Heart left ventricle (tissue), 16 donors: ENCODE data around the gene LAD1. TPM values are rescaled to one million over a fixed set of nuclear protein-coding genes. Genes with fewer than 3 reads are reported as not detected.

Source experiments
- ATAC-seq, 4 donors: fragments of 200-7000 bp; cut with Tn5 transposase; one replicate each; pipeline ENCODE4 v1.9.1; 2020 to 2022; ENCODE audit warnings: moderate library complexity in 4 of 4, mild to moderate bottlenecking in 3 of 4, moderate number of reproducible peaks in 1 of 4
- DNase-seq, 5 donors: peaks; one replicate each; pipeline ENCODE4 v3.0.0-alpha.2; 2020
- H3K27ac ChIP-seq, 12 donors: fragments of 200-600 bp; sonication (generic) in 4 of 12; one replicate each; pipeline versions ENCODE4 v1.5.0 to v1.8.0; 2016 to 2022; ENCODE audit warnings: mild to moderate bottlenecking in 2 of 12
- H3K27me3 ChIP-seq, 9 donors: fragments of 200-600 bp; sonication (generic) in 2 of 9; one replicate each; pipeline versions ENCODE4 v1.5.1 to v1.8.0; 2016 to 2022; ENCODE audit warnings: mild to moderate bottlenecking in 3 of 9
- H3K36me3 ChIP-seq, 9 donors: fragments of 200-600 bp; sonication (generic) in 2 of 9; one replicate each; pipeline versions ENCODE4 v1.5.0 to v1.8.0; 2018 to 2022; ENCODE audit warnings: mild to moderate bottlenecking in 2 of 9
- H3K4me1 ChIP-seq, 12 donors: fragments of 200-600 bp; sonication (generic) in 4 of 12; one replicate each; pipeline versions ENCODE4 v1.5.0 to v1.8.0; 2016 to 2022; ENCODE audit warnings: mild to moderate bottlenecking in 3 of 12
- H3K4me3 ChIP-seq, 12 donors: fragments of 200-600 bp; sonication (generic) in 4 of 12; one replicate each; pipeline versions ENCODE4 v1.5.0 to v1.8.0; 2017 to 2022; ENCODE audit warnings: mild to moderate bottlenecking in 9 of 12, moderate library complexity in 4 of 12
- H3K9me3 ChIP-seq, 12 donors: fragments of 200-600 bp; sonication (generic) in 4 of 12; one replicate each; pipeline versions ENCODE4 v1.5.0 to v1.8.0; 2016 to 2022; ENCODE audit warnings: mild to moderate bottlenecking in 1 of 12
- POLR2A ChIP-seq, 2 donors: fragments of 450-650 bp; IDR thresholded peaks; one replicate each; pipeline ENCODE4 v1.6.1; 2017; ENCODE audit warnings: antibody characterized with exemption in 2 of 2, mild to moderate bottlenecking in 2 of 2, moderate library complexity in 2 of 2
- WGBS, 4 donors: extraction: QIAGEN DNeasy Blood & Tissue Kit in 2 of 4; methylation state at CpG; one replicate each; pipeline versions ENCODE4 v1.1.5 to v1.1.7; 2013 to 2018; 5-methylcytosine and 5-hydroxymethylcytosine counted together
- intact Hi-C, 10 donors: fragments of 100-400 bp; cut with DNase I; formaldehyde crosslinking; loops; one replicate each; pipeline versions ENCODE4 v1.11.1 to v1.14.2; 2022
- polyA plus RNA-seq, 2 donors: library from polyadenylated mRNA; stranded (reverse); fragments of 200-250 nt; gene quantifications; one replicate each; pipeline ENCODE4 v1.2.3, GENCODE V29; 2013
- total RNA-seq, 9 donors: library from RNA; depleted of rRNA in 2 of 9; stranded (reverse); fragments of >200 nt in 2 of 9; fragmentation: NEBNext Ultra II Directional in 3 of 9; extraction: Animal tissue kit (Norgen Biotek cat#: 25700) in 3 of 9; gene quantifications; one replicate each; pipeline versions ENCODE4 v1.1.0 to v1.2.4, GENCODE V29; 2016 to 2023
- TF ChIP-seq, protein P1 (sequence below), 12 donors: fragments of 200-600 bp; sonication (generic) in 4 of 12; IDR thresholded peaks; one replicate each; pipeline versions ENCODE4 v1.5.0 to v1.8.0; 2018 to 2022; ENCODE audit warnings: antibody characterized with exemption in 12 of 12, mild to moderate bottlenecking in 5 of 12
- donor health status: ischemic (EF 13 %, LVEDD 7.1; RV severe dilation, severe dysfunction).
- donor health status: healthy with polysubstance abuse.
- donor health status: DM: no; HTN: yes; CAD: no.
- donor health status: DM: no; HTN: no; CAD: no.
- donor health status: ischemic (EF 25% LVEDD 6.9; RV normal size, moderate dysfunction).
- donor health status: ischemic (EF 25% LVEDD 5.7; RV mildly dilated, moderate dysfunction).
- donor health status: healthy.
- donor health status: DM: yes; HTN: yes; CAD: no.
- donor health status: ischemic (EF 35%, LVEDD 5.7; RV mildly dilated, moderate dysfunction).
- donor health status: nonischemic (EF 11% LVEDD 7.7; RV severe dilation, severe dysfunction).
- donor health status: DM: yes; HTN: yes; CAD: no.
- donor health status: PGD.
- donor health status: ischemic (EF 29% LVEDD 5.4; RV normal size, mild dysfunction).
- donor health status: nonischemic (EF 23%, LVEDD 6.1; RV moderate dilation, normal function).

LAD1 gene
- total and polyA plus RNA-seq, 11 donors: 2.0 to 99.2 (median 6.9) TPM

- intact Hi-C loops: no loop called here
- Histone ChIP-seq H3K4me1 (peaks cover 0 to 51% (median 13%) of the 10 kb centered on the region in 12 donors), H3K36me3 (no peaks in the 10 kb centered on the region), H3K9me3 (no peaks in the 10 kb centered on the region), H3K4me3 (no peak overlapping the region), H3K27ac (peak overlapping the region in 6 of 12 donors; percentile 15 to 71 (median 47)), H3K27me3 (peaks cover 0 to 36% (median 15%) of the 10 kb centered on the region in 9 donors)
- ATAC-seq (no peak), DNase-seq (no peak)
- 86 to 89% (median 86%) methylated on average over 10 to 11 of the region's 11 CpGs for WGBS, 4 donors
- TF ChIP-seq, protein P1, sequence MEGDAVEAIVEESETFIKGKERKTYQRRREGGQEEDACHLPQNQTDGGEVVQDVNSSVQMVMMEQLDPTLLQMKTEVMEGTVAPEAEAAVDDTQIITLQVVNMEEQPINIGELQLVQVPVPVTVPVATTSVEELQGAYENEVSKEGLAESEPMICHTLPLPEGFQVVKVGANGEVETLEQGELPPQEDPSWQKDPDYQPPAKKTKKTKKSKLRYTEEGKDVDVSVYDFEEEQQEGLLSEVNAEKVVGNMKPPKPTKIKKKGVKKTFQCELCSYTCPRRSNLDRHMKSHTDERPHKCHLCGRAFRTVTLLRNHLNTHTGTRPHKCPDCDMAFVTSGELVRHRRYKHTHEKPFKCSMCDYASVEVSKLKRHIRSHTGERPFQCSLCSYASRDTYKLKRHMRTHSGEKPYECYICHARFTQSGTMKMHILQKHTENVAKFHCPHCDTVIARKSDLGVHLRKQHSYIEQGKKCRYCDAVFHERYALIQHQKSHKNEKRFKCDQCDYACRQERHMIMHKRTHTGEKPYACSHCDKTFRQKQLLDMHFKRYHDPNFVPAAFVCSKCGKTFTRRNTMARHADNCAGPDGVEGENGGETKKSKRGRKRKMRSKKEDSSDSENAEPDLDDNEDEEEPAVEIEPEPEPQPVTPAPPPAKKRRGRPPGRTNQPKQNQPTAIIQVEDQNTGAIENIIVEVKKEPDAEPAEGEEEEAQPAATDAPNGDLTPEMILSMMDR (IDR thresholded peaks at IDR 0.05): no peak
- no peak for TF ChIP-seq POLR2A (IDR thresholded peaks at IDR 0.05)
Observed at GRCh38 chr1:201400212-201400851, 1.2 kb upstream of the LAD1 start.

DNA sequence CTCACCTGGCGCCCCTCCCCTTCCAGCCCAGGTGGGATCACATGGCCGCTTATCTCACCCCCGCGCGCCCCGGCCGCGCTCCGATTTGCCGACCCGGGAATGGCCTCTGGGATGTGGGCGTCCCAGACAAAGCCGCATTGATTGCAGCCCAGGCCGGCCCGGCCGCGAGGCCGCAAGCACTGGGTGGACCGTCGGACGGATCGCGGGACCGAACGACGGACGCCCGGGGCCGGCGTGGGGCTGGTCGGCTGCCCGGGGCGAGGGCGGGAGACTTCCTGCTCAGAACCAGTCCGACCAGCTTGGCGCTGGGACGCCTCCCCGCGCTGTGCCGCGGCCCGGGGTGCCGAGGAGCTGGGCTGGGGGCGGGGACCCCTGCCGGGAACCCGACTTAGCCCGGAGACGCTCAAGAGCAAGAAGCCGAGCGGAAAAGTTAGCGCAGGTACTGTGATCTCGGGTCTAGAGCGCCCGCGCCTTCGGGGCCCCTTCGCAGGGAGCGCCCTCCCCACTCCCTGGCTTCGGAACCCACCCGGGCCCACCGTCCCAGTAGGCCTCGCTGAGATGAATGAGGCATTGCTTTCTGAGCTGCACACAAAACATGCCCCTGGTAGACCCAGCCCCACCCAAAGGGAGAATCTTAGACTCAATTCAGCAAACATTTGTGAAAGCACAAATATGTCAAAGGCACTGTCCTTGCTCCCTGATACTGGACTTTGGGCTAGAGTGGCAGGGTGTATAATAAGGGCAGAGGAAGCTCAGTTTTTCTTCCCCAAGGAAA, 415 bp upstream of the LAD1 start:
- 15 to 60% (median 22%) methylated on average over 14 to 62 of the region's 62 CpGs for WGBS, 4 donors
- Histone ChIP-seq H3K36me3 (no peaks in the 10 kb centered on the region), H3K27ac (no peak overlapping the region), H3K4me1 (peaks cover 0 to 46% (median 13%) of the 10 kb centered on the region in 12 donors), H3K27me3 (peaks cover 0 to 36% (median 15%) of the 10 kb centered on the region in 9 donors), H3K4me3 (peak overlapping the region in 9 of 12 donors; percentile 9 to 33 (median 22)), H3K9me3 (no peaks in the 10 kb centered on the region)
- TF ChIP-seq, protein P1 (IDR thresholded peaks at IDR 0.05): no peak
- TF ChIP-seq POLR2A (IDR thresholded peaks at IDR 0.05): no peak
- DNase-seq (no peak), ATAC-seq (peak in 2 of 4 donors; percentile 6 to 23)
- intact Hi-C loops: no loop called here

- Histone ChIP-seq H3K36me3 (no peaks in the 10 kb centered on the region), H3K27ac (no peak overlapping the region), H3K4me3 (no peak overlapping the region), H3K4me1 (peaks cover 0 to 44% (median 10%) of the 10 kb centered on the region in 12 donors), H3K27me3 (peaks cover 0 to 36% (median 15%) of the 10 kb centered on the region in 9 donors), H3K9me3 (no peaks in the 10 kb centered on the region)
- DNase-seq: no peak
- no peak for TF ChIP-seq POLR2A (IDR thresholded peaks at IDR 0.05)
- TF ChIP-seq, protein P1 (IDR thresholded peaks at IDR 0.05): no peak
- intact Hi-C loops: no loop called here
- 94 to 97% (median 96%) methylated on average over 2 of the region's 2 CpGs for WGBS, 4 donors
- ATAC-seq: no peak
Observed at GRCh38 chr1:201397675-201398074, 1.4 kb downstream of the LAD1 start.

DNA sequence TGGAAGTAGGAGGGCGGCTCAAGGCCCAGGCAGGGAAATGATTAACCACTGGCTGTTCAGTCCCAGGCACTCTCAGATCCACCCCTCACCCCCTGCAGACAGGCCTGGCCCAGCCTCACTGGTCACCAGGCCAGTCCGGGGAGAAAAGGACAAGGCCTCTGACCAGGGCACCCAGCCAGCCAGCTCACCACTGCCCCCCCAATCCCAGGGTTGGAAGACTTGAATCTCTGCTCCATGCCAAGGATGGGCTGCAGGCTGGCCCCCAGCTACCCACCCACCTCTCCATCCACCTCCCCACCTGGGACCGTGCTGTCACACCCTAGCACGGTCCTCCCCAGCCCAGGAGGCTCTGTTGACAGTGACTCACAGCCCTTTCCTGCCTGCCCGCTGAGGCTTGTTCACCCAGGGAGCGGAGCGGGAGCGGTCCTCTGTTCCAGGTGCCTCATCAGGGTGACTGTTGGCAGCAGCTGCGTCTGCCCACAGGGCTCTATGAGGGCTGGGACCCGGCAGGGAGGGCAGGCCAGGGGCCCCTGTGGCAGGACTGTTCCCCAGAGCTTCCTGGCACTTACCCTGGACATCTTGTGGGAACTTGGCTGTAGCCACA, 2.2 kb downstream of the LAD1 start:
- peak in 1 of 5 donors; percentile 59 for DNase-seq
- peaks cover 0 to 47% (median 11%) of the 10 kb centered on the region in 12 donors for H3K4me1 ChIP-seq
- H3K4me3 ChIP-seq: no peak overlapping the region
- 84 to 92% (median 88%) methylated on average over 7 to 10 of the region's 10 CpGs for WGBS, 4 donors
- H3K9me3 ChIP-seq: no peaks in the 10 kb centered on the region
- H3K36me3 ChIP-seq: no peaks in the 10 kb centered on the region
- ATAC-seq: peak in 2 of 4 donors; percentile 10 to 18
- H3K27ac ChIP-seq: no peak overlapping the region
- TF ChIP-seq POLR2A (IDR thresholded peaks at IDR 0.05): no peak
- TF ChIP-seq, protein P1 (IDR thresholded peaks at IDR 0.05): no peak
- intact Hi-C loops: no loop called here
- peaks cover 0 to 36% (median 15%) of the 10 kb centered on the region in 9 donors for H3K27me3 ChIP-seq
